GM18498 (cell line): Measurements from ENCODE around the gene SETX.

Experiments
- ATAC-seq: cut with Tn5 transposase; IDR thresholded peaks from one replicate; pipeline ENCODE4 v1.9.1; 2021; ENCODE audit warnings: mild to moderate bottlenecking, moderate library complexity; ENCODE audit not compliant: unreplicated experiment

The SETX gene

DNA sequence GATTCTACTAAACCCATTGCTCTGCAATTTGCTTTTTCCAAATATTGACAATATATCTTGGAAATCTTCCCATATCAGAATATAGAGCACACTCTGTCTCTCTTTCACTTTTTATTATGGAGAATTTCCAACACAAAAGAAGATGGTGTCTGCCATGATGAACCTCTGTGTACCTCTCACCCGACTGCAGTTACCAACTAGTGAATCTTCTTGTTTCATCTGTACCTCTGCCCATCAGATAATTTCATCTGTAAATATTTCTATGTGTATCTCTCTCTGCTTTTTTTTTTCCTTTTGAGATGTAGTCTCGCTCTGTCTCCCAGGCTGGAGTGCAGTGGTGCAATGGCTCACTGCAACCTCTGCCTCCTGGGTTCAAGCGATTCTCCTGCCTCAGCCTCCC lies 130.1 kb downstream of the SETX start:
- no peak for ATAC-seq

DNA sequence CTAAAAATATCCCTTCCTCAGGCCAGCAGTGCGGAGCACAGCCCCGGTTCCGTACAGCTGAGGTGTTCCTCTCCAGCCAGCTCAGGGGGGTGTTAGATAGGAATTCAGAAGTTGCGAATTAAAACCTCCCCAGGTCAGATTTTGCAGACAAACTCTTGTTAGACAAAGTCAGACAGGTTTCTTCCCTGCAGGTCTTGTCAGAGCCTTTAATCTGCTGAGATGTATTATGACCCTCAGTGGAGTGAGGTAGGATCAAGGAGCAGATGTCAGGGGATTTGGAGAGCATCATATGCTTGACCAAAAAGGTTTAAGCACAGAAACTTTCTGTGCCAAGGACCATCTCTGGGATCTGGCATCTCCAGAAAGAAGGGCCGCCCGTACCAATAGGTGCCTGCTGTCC lies 132.8 kb downstream of the SETX start:
- ATAC-seq: no peak

DNA sequence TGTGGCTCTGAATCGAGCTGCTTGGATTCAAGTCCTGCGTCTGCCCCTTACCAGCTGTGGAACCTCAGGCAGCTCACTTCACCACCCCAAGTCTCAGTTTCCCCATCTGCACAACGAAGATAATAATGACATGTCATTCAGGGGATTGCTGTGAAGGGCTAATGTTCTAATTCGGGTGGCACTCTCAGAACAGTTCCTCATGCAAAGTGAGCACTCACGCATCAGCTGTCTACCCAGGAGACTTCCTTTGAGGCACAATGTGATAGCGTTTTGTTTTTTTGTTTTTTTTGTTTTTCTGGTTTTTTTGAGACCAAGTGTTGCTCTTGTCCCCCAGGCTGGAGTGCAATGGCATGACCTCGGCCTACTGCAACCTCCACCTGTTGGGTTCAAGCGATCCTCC lies 136.6 kb downstream of the SETX start:
- no peak for ATAC-seq

DNA sequence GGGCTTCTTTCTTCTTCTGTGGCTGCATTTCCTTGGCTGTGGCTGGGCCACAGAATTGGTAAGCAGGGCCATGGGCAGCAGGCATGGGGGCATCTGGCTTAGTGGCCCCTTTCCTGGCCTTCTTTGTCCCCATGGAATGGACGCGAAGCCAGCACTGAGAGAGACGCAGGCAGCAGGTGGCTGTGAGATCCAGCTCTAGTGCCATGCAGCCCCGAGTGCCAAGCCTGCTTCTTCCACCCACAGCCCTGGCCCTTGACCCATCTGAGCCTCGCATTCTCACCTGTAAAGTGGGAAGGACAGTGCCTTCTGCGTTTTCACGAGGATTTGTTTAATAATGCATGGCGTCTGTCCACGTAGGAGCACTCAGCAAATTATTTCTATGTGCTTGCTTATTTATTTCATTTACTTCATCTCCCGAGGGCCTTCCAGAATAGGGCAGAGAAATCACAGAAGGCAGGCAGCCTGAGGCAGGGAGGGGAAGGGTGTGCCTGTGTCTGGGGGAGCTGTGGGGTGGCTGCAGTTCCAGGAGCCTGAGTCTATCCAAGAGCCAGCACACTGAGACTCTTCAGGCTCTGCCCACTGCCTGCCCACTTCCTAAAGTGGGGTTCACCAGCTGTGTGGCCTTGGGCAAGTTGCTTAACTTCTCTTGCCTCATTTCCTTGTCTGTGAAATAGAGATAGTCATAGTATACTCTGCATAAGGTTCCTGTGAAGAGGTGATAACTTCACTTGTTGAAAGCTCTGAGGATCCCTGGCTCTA lies 137.7 kb downstream of the SETX start:
- no peak for ATAC-seq

DNA sequence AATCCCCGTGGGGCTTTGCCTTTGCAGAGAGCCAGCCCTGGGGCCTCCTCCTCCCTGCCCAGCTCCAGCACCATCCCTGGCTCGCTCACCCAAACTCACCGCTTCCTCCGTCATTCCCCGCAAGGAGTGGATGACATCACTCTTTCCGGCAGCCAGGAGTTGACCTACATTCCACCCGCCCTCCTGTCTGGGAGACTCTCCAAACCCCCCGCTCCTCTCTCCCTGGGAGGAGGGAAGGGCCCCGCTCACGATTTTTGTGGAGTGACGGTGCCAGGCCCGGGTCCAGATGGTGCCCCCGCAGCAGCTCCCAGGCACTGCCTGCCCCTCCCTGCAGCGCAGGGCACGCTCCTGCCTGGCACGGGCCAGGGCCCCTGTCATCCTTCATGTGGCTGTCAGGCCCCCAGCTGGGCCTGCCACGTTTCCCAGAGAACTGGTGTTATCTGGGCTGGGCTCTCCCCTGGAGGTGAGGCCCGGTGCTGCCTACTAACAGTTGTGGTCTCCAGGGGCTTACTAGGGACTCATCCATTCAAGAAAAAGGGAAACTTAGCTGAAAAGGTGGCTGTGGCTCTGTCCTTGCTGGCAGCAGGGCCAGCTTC lies 140.7 kb downstream of the SETX start:
- ATAC-seq: no peak

DNA sequence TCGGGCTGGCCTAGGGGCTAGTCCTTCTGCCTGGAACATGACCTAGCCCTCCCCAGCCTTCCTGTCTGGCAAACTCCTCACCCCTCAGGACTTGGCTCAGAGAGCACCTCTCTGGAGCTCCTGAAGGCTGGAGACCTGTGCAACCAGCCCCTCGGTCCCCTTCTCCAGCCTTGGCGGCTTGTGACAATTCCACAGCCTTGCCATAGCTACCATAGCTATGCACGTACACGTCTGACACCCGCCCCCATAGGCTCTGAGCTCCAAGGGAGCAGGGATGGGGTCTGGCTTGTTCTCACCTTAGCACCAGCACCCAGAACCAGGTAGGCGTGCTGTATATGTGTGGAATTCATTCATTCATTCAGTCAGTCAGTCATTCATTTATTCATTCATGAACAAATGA lies 143.2 kb downstream of the SETX start:
- no peak for ATAC-seq
